Activated CD8-positive, alpha-beta memory T cell treated with anti-CD3 and anti-CD28 coated beads for 48 hours (primary cell): ENCODE data around the gene CRHR2.
"Not testable (repeated sequence)": the region's sequence is repeated elsewhere in the genome, so short reads cannot be mapped to it uniquely, and the experiment has no call there.

Experiments used
- DNase-seq, 3 experiments: peaks; one replicate each; pipeline ENCODE4 v3.0.0-alpha.2; 2020; ENCODE audit warnings: low read depth in 2 of 3, low spot score in 2 of 3

CRHR2 gene

DNA sequence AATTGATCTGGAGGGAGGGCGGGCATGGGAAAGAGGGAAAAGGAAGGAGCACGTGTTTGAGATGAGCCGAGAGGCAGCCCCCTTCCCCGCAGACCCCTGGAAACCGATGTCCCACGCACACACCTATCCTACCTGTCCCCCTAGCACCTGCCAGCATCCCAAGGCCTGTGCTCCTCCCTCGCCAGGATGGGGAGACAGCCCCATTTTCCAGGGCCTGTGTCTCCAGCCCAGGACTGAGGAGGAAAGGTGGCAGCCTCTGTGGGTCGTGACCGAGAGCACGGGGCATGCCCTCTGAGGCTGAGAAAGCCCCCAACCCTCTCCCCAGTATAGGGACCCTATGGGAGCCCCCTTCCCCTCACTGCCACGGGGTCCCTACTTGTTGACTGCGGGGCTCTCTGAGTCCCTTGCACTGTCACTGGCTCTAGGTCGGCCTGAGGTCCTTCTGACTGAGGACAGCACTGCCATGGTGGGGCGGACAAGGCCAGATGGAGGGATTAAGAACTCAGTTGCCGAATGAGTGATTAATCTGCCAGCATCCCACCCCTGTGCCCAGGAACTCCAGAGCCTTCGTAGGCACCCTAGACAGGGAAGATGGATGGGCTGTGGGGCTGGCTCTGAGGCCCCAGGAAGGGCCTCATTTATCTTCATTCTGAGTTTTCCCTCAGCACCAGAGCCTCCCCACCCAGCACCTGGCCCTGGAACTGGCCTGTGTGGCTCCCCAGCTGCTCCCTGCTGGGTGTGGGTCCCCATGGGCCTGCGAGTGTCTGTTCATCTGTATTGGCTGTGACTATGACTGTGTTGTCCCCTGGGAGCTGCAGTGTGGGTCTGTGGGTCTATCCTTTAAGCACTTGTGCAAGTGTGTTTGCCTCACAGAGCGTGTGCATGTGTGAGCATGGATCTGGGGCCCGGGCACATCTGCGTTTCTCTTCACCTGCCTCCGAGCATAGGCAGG lies 26.0 kb downstream of the CRHR2 start:
- no peak for DNase-seq

DNA sequence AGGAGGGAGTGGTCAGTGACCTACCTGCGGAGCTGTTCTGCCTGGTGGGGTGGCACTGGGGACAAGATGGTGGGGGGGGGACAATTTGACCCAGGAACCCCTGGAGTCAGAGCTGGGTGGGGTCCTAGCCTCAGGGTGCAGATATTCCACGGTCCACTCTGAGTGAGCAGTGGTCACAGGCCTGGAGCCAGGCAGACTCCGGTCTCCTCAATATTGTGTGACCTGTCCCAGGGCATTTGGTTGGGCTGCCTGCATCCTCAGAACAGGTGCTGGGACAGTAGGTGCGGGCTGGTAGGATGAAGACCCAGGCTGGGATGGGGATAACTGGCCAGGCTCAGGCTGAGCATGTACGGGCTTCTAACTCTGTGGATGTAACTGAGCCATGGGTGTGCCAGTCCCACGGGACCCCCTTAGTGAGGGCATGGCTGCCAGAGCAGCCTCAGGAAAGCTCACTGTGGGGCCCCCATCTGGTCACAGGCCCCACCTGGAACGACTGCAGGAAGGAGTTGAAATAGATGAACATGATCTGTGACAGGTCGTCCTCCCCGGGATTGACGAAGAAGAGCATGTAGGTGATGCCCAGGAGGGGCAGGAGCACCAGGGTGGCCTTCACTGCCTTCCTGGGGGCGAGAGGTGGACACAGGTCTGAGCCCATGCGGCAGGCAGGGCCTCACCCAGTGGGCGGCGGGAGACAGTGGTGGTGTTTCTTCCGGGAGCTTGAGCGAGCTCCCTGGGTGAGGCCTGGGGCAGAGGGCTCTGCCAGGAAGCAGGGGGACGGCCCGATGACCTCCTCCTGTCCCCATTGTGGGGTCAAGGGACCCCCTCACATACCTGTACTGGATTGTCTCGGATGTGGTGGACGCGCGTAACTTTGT lies 26.9 kb downstream of the CRHR2 start:
- no peak for DNase-seq

DNA sequence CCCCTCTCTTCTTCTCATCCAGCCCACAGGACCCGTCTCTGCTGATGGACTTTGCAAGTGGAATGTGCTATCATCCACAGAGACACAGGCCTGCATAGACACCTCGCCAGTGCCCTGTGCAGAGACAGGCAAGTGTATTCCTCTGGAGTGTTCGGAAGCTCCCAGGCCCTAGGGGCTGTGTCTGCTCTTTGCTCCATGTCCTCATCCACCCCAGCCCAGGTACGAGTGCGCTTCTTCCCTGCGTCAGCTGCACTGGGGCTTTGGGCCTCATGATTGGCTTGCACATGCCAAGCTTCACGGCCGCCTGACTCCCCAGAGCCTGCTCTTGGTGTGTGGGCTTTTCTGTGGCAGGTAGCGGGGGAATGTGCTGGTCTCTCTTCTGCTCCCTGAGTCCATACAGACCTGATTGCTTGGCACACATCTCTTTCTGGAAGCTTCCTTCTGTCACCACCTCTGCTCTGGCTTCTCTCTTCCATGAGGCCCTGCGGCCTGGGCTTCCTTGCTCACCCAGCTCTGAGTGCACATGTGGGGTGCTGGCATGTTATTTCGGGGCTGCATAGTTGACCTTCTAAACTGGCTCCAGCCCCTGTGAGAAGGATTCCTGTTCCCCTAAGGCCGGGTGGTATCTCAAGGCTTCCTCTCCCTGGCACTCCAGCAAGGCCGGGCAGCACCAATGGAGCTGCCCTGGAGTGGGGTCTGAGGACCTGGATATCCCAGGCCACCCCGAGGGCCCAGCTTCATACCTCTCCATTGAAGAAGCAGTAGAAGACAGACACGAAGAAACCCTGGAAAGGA lies 27.8 kb downstream of the CRHR2 start:
- DNase-seq, result no peak

DNA sequence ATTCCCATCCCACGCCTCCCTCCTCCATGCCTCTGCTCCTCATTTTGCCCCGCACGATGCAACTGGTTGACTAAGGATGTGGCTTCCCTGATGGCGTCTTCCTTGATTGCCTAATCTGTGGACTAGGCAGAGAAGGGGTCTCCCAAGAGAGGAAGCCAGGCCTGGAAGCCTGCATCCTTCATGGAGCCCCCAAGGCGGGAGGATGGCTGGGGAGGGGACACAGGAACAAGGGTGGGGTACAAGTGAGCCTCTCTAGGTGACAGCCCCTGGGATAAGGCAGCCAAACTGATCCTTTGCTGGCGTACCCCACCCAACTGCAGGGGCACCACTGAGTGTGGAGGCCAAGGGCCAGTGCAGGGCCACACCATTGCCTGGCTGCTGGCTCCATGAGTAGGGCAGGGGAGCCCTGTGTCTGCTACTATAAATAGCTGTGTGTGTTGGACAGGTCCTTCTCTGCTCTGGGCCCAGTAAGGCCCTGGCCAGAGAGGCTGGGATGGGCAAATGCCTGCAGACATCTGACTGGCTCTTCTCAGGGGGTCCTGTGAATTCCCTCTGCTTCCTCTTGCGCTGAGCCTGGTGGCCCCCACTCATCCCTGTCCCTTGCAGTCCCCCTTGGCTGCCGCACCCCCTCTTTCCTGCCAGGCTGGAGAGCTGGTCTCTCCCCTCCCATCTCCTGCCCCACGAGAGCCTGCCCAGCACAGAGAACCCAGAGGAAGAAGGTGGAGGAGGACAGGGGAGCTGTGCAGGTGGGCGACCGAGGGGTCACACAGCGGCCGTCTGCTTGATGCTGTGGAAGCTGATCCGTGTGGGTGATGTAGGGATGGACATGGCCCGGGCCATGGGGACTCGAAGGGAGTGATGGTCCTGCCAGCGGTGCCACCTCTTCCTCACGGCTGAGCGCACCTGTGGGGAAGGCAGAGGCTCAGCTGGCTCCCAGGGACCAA lies 29.3 kb downstream of the CRHR2 start:
- no peak for DNase-seq

DNA sequence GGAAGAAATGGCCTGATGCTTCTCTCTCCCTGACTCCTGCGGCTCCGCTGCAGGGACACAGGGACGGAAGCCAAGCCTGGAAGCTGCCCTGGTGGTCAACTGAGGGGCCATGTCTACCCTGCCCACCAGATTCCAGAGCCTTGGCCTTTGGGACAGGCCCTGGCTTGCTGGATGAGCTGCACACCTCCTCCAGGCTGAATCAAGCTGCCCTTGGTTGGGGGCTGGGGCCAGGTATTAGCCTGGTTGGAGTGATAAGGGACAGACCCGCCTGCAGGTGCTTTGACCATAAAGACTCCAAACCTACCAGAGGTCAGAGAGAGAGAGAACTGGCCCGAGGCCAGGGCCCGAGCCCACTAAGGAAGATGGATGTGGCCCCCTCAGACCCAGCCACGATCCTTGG lies 30.1 kb downstream of the CRHR2 start:
- no peak for DNase-seq

GRCh38 chr7:30650421-30650808 lies 31.8 kb downstream of the CRHR2 start:
- DNase-seq, result no peak

GRCh38 chr7:30649717-30650420 lies 32.4 kb downstream of the CRHR2 start:
- no peak for DNase-seq

GRCh38 chr7:30648744-30649540 lies 33.3 kb downstream of the CRHR2 start:
- DNase-seq, result no peak

- DNase-seq, result no peak
These were observed 34.5 kb downstream of the CRHR2 start for GRCh38 chr7:30647589-30648364.

DNA sequence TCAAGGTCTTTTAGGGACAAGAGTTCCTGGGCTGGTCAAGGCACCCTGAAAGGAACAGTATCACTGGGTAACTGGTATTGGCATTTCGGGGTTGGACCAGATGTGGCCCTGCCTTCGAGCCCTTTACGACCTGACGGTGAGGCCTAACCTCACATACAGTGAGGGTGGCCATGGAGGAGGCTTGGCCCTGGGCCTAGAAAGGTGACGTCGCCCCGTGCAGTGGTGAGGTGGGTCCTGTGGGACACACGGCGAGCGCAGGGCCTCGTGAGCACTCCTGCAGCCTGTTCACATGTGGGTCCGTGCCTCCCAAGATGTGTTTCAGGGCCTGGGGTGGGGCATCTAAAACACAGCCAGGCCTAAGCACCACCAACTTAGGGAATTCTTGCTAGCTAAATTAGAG lies 36.1 kb downstream of the CRHR2 start:
- DNase-seq, result no peak

- no peak for DNase-seq
These were observed 36.6 kb downstream of the CRHR2 start for GRCh38 chr7:30645661-30646060.

- DNase-seq, result no peak
These were observed 37.8 kb downstream of the CRHR2 start for GRCh38 chr7:30644286-30644955.

- DNase-seq, result no peak
These were observed 39.5 kb downstream of the CRHR2 start for GRCh38 chr7:30642789-30643188.

- DNase-seq, result not testable (repeated sequence)
These were observed 39.9 kb downstream of the CRHR2 start for GRCh38 chr7:30642322-30642721.

DNA sequence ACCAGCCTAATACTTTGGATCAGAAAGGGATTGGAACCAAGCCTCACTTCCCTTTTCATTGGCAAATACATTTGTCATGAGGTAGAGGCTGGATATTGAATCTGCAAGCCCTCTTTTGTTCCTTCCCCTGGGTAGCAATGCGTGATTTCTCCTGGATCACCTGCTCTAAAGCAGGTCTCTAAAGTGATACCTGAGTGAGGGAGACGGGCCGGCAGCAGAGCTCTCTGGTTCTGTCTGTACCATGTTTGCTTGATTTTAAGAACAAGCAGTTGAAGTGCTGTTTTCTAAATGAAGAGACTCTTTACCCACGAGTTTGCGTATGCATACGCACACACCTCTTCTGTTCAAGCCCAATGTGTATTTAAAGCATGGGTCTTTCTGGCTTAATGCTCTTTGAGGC lies 46.5 kb downstream of the CRHR2 start:
- DNase-seq, result no peak

- no peak for DNase-seq
These were observed 47.5 kb downstream of the CRHR2 start for GRCh38 chr7:30634634-30635201.

DNA sequence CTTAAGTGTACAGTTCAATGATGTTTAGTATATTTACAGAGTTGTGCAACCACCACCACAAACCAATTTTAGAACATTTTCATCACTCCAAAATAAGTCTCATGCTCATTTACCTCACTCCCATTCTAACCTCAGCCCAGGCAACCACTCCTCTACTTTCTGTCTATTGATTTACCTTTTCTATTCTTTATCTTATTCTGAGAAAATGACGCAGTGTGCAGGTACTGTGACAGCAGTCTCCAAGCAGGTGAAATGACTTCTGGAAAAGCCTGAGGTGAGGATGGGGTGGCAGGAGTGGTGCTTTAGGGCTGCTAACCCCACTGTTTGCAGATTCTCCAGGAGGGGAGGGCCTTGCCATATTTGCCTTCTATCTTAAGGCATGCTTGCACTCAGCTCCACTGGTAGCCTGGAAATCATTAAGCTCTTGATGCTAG lies 48.0 kb downstream of the CRHR2 start:
- no peak for DNase-seq
